HepG2 (cell line): Measurements from ENCODE around the gene HSPB9. TPM values are rescaled to one million over a fixed set of nuclear protein-coding genes. Genes with fewer than 3 reads are reported as not detected.

ENCODE experiments used
- CBX2 ChIP-seq, 2 experiments: fragments of 200-600 bp in 1 of 2; sonication (generic); formaldehyde crosslinking in 1 of 2; IDR thresholded peaks; 2 replicates each; pipeline versions ENCODE4 v1.7.0 to v1.8.1; 2018 to 2022; ENCODE audit warnings: low read depth in 2 of 2, low read length in 1 of 2, mild to moderate bottlenecking in 1 of 2, missing genetic modification reagents in 1 of 2
- EED ChIP-seq: sonication (generic); formaldehyde crosslinking; IDR thresholded peaks from 2 replicates; pipeline ENCODE4 v1.5.0; 2020; ENCODE audit warnings: mild to moderate bottlenecking, missing genetic modification reagents
- GATA4 ChIP-seq: sonication (generic); IDR thresholded peaks from 2 replicates; pipeline ENCODE4 v1.6.1; 2016; ENCODE audit warnings: antibody characterized with exemption, low read depth, borderline replicate concordance
- HNF4A ChIP-seq: sonication (generic); formaldehyde crosslinking; IDR thresholded peaks from 2 replicates; pipeline ENCODE4 v1.4.0; 2020; ENCODE audit warnings: missing genetic modification reagents
- KLF13 ChIP-seq: sonication (generic); formaldehyde crosslinking; IDR thresholded peaks from 2 replicates; pipeline ENCODE4 v1.4.0; 2020; ENCODE audit warnings: mild to moderate bottlenecking, missing genetic modification reagents
- ZBTB1 ChIP-seq: sonication (generic); formaldehyde crosslinking; IDR thresholded peaks from 2 replicates; pipeline ENCODE4 v1.4.0; 2020; ENCODE audit warnings: missing genetic modification reagents, borderline replicate concordance
- ZBTB3 ChIP-seq: sonication (generic); formaldehyde crosslinking; IDR thresholded peaks from 2 replicates; pipeline ENCODE4 v1.4.0; 2020; ENCODE audit warnings: low read depth, mild to moderate bottlenecking, moderate library complexity, missing genetic modification reagents, borderline replicate concordance
- ZBTB7A ChIP-seq: sonication (generic); formaldehyde crosslinking; IDR thresholded peaks from 2 replicates; pipeline ENCODE4 v1.8.0; 2022; ENCODE audit warnings: mild to moderate bottlenecking, missing genetic modification reagents
- ZNF354B ChIP-seq: sonication (generic); formaldehyde crosslinking; IDR thresholded peaks from 2 replicates; pipeline ENCODE4 v1.8.0; 2022; ENCODE audit warnings: mild to moderate bottlenecking, missing genetic modification reagents
- ZNF367 ChIP-seq: sonication (generic); formaldehyde crosslinking; IDR thresholded peaks from 2 replicates; pipeline ENCODE4 v1.4.0; 2020; ENCODE audit warnings: missing genetic modification reagents, borderline replicate concordance
- ZNF468 ChIP-seq: sonication (generic); formaldehyde crosslinking; IDR thresholded peaks from 2 replicates; pipeline ENCODE4 v1.8.0; 2022; ENCODE audit warnings: mild to moderate bottlenecking, moderate library complexity, missing genetic modification reagents
- ZNF816 ChIP-seq: sonication (generic); formaldehyde crosslinking; IDR thresholded peaks from 2 replicates; pipeline ENCODE4 v1.8.0; 2022; ENCODE audit warnings: missing genetic modification reagents, mild to moderate bottlenecking, borderline replicate concordance
- ZSCAN29 ChIP-seq: sonication (generic); formaldehyde crosslinking; conservative IDR thresholded peaks from 2 replicates; pipeline ENCODE4 v1.4.0; 2020; ENCODE audit warnings: mild to moderate bottlenecking, missing genetic modification reagents
- polyA plus RNA-seq, 8 experiments: library from polyadenylated mRNA; depleted of rRNA in 3 of 8; stranded (reverse) in 7 of 8; unstranded in 1 of 8; fragments of >200 nt; fragmentation: Illumina TruSeq in 4 of 8; extraction: Trizol in 4 of 8; gene quantifications; 2 replicates each; pipeline versions ENCODE4 v1.2.1 to v1.2.3, GENCODE V29; 2011 to 2016; ENCODE audit warnings: low read depth in 4 of 8, missing spikeins in 1 of 8, mixed read lengths in 1 of 8; ENCODE audit not compliant: insufficient read depth in 1 of 8
- total RNA-seq, 5 experiments: library from RNA; depleted of rRNA; stranded (reverse); fragments of >200 nt; fragmentation: Illumina TruSeq; extraction: Trizol; gene quantifications; 2 replicates each; pipeline ENCODE4 v1.2.3, GENCODE V29; 2016; ENCODE audit warnings: low read depth in 1 of 5
- TF ChIP-seq, protein P1 (sequence below): sonication (generic); formaldehyde crosslinking; IDR thresholded peaks from 2 replicates; pipeline ENCODE4 v1.5.0; 2020; ENCODE audit warnings: mild to moderate bottlenecking, missing genetic modification reagents, borderline replicate concordance
- TF ChIP-seq, protein P2 (sequence below): IDR thresholded peaks from 2 replicates; pipeline ENCODE4 v1.6.1; 2016; ENCODE audit warnings: low read depth, borderline replicate concordance
- TF ChIP-seq, protein P3 (sequence below): sonication (generic); formaldehyde crosslinking; IDR thresholded peaks from 2 replicates; pipeline ENCODE4 v1.4.0; 2020; ENCODE audit warnings: missing genetic modification reagents, borderline replicate concordance
- TF ChIP-seq, protein P4 (sequence below), 2 experiments: IDR thresholded peaks; 2 replicates each; pipeline ENCODE4 v1.6.1; 2011 to 2012; ENCODE audit warnings: low read length in 2 of 2, borderline replicate concordance in 1 of 2, low read depth in 1 of 2, mild to moderate bottlenecking in 1 of 2, moderate library complexity in 1 of 2
- TF ChIP-seq, protein P5 (sequence below): sonication (generic); formaldehyde crosslinking; IDR thresholded peaks from 2 replicates; pipeline ENCODE4 v1.8.1; 2023; ENCODE audit warnings: mild to moderate bottlenecking, inconsistent platforms, moderate library complexity, missing genetic modification reagents, borderline replicate concordance

The HSPB9 gene
- total and polyA plus RNA-seq, 2 of the 13 experiments (the other 11 are each of a cell fraction or from before 2014, with no cell fraction given), result 0.05 to 0.24 TPM

DNA sequence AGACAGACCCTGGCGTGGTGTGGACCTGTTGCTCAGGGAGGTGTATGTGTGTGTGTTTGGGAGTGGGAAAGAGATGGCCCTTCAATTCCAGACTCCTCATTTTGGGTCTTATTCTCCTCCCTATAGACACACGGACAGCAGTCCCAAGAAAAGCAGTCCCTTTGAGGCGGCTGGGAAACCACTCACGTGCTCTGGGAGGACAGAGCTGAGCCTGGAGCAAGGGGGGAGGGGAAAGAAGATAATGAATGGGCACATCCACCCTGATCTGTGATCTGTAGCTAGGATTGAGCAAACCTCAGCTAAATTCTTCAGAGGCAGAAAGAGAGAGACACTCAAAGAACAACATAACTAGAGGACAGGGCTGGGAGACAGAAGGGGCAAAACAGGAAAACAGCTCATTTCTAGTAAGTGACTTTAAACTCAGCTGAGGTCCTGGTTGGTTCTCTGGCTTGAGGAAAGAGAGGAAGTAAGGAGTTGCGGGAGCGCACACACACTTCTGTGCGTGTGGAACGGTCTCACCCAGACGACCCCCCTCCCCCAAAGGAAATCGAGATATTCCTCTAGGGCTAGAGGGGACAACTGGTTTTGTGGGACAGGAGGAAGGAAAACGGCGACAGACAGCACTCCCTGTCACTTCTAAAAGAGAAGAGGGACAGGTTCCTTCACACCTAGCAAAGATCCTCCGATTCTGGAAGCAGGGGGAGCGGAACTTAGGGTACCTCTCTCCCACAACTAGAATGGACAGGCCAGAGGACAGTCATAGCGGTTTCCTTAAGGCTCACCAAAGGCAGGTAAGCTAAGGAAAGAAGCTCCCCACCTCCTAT, 31.5 kb downstream of the HSPB9 start (continued):
- no peak for TF ChIP-seq ZBTB1
- TF ChIP-seq, protein P1, sequence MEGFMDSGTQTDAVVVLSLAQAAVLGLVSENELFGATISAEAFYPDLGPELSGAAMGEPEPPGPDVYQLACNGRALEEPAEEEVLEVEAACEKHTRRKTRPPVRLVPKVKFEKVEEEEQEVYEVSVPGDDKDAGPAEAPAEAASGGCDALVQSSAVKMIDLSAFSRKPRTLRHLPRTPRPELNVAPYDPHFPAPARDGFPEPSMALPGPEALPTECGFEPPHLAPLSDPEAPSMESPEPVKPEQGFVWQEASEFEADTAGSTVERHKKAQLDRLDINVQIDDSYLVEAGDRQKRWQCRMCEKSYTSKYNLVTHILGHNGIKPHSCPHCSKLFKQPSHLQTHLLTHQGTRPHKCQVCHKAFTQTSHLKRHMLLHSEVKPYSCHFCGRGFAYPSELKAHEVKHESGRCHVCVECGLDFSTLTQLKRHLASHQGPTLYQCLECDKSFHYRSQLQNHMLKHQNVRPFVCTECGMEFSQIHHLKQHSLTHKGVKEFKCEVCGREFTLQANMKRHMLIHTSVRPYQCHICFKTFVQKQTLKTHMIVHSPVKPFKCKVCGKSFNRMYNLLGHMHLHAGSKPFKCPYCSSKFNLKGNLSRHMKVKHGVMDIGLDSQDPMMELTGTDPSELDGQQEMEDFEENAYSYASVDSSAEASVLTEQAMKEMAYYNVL, result no peak; the same call in 1 of the 2 replicates
- TF ChIP-seq, protein P2, sequence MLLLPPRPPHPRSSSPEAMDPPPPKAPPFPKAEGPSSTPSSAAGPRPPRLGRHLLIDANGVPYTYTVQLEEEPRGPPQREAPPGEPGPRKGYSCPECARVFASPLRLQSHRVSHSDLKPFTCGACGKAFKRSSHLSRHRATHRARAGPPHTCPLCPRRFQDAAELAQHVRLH, result no peak
- 0 out of 2 replicates have a peak, but pooled peaks have one; percentile 45 for TF ChIP-seq ZNF367 (CRISPR knock-in tag)
- TF ChIP-seq HNF4A (CRISPR knock-in tag), result no peak
- TF ChIP-seq, protein P3, sequence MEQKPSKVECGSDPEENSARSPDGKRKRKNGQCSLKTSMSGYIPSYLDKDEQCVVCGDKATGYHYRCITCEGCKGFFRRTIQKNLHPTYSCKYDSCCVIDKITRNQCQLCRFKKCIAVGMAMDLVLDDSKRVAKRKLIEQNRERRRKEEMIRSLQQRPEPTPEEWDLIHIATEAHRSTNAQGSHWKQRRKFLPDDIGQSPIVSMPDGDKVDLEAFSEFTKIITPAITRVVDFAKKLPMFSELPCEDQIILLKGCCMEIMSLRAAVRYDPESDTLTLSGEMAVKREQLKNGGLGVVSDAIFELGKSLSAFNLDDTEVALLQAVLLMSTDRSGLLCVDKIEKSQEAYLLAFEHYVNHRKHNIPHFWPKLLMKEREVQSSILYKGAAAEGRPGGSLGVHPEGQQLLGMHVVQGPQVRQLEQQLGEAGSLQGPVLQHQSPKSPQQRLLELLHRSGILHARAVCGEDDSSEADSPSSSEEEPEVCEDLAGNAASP (CRISPR knock-in tag), result 0 out of 2 replicates have a peak, but pooled peaks have one; percentile 3
- TF ChIP-seq, protein P4, sequence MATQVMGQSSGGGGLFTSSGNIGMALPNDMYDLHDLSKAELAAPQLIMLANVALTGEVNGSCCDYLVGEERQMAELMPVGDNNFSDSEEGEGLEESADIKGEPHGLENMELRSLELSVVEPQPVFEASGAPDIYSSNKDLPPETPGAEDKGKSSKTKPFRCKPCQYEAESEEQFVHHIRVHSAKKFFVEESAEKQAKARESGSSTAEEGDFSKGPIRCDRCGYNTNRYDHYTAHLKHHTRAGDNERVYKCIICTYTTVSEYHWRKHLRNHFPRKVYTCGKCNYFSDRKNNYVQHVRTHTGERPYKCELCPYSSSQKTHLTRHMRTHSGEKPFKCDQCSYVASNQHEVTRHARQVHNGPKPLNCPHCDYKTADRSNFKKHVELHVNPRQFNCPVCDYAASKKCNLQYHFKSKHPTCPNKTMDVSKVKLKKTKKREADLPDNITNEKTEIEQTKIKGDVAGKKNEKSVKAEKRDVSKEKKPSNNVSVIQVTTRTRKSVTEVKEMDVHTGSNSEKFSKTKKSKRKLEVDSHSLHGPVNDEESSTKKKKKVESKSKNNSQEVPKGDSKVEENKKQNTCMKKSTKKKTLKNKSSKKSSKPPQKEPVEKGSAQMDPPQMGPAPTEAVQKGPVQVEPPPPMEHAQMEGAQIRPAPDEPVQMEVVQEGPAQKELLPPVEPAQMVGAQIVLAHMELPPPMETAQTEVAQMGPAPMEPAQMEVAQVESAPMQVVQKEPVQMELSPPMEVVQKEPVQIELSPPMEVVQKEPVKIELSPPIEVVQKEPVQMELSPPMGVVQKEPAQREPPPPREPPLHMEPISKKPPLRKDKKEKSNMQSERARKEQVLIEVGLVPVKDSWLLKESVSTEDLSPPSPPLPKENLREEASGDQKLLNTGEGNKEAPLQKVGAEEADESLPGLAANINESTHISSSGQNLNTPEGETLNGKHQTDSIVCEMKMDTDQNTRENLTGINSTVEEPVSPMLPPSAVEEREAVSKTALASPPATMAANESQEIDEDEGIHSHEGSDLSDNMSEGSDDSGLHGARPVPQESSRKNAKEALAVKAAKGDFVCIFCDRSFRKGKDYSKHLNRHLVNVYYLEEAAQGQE (IDR thresholded peaks at IDR 0.05; ENCODE audit: borderline replicate concordance in 1 of 2, low read depth in 1 of 2, low read length in 2 of 2), result no peak
- no peak for TF ChIP-seq ZBTB3 (CRISPR knock-in tag)
- no peak for TF ChIP-seq KLF13 (CRISPR knock-in tag)
- TF ChIP-seq ZNF468 (CRISPR knock-in tag), result no peak
- TF ChIP-seq, protein P5, sequence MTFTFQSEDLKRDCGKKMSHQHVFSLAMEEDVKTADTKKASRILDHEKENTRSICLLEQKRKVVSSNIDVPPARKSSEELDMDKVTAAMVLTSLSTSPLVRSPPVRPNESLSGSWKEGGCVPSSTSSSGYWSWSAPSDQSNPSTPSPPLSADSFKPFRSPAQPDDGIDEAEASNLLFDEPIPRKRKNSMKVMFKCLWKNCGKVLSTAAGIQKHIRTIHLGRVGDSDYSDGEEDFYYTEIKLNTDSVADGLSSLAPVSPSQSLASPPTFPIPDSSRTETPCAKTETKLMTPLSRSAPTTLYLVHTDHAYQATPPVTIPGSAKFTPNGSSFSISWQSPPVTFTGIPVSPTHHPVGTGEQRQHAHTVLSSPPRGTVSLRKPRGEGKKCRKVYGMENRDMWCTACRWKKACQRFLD (CRISPR knock-in tag), result no peak
- TF ChIP-seq ZBTB7A (CRISPR knock-in tag), result no peak; the same call in 1 of the 2 replicates
- TF ChIP-seq EED (CRISPR knock-in tag), result no peak
- no peak for TF ChIP-seq GATA4
- no peak; the same call in 1 of the 2 replicates for TF ChIP-seq ZSCAN29 (CRISPR knock-in tag)
- TF ChIP-seq CBX2 (IDR thresholded peaks at IDR 0.05; ENCODE audit: low read depth, low read length), result no peak
- no peak for TF ChIP-seq CBX2 (CRISPR knock-in tag; IDR thresholded peaks at IDR 0.05; ENCODE audit: low read depth)
- no peak for TF ChIP-seq ZNF354B (CRISPR knock-in tag)
- TF ChIP-seq ZNF816 (CRISPR knock-in tag), result no peak
